ENCODE data around the gene DNAJB12.
"Not testable (repeated sequence)": the region's sequence is repeated elsewhere in the genome, so short reads cannot be mapped to it uniquely, and the experiment has no call there.

DNAJB12 gene

DNA sequence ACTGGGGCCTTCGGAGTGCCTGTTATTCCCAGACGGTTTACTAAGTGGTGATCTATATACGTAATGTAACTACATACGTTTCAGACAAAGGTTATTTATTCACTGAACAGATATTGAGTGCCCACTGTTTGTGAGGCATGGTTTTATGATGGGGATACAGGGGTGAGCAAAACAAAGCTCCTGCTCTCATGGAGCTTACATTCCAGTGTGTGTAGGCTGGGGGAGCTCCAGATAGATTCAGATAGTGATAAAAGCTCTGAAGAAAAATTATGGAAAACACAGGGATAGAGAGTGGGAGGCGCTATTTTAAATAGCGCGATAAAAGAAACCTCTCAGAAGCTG lies 466 bp upstream of the DNAJB12 start:
- DNase-seq (ENCODE audit: low read depth) = no peak
- H3K4me3 ChIP-seq (ENCODE audit: low read length) = peak overlapping the region; percentile 99
- TF ChIP-seq, protein P1, sequence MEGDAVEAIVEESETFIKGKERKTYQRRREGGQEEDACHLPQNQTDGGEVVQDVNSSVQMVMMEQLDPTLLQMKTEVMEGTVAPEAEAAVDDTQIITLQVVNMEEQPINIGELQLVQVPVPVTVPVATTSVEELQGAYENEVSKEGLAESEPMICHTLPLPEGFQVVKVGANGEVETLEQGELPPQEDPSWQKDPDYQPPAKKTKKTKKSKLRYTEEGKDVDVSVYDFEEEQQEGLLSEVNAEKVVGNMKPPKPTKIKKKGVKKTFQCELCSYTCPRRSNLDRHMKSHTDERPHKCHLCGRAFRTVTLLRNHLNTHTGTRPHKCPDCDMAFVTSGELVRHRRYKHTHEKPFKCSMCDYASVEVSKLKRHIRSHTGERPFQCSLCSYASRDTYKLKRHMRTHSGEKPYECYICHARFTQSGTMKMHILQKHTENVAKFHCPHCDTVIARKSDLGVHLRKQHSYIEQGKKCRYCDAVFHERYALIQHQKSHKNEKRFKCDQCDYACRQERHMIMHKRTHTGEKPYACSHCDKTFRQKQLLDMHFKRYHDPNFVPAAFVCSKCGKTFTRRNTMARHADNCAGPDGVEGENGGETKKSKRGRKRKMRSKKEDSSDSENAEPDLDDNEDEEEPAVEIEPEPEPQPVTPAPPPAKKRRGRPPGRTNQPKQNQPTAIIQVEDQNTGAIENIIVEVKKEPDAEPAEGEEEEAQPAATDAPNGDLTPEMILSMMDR (conservative IDR thresholded peaks at IDR 0.05; ENCODE audit: low read length) = no peak

- TF ChIP-seq, protein P1 (conservative IDR thresholded peaks at IDR 0.05; ENCODE audit: low read length) = no peak
- DNase-seq (ENCODE audit: low read depth) = peak; percentile 23
- peak overlapping the region; percentile 99 for H3K4me3 ChIP-seq (ENCODE audit: low read length)
Observed at GRCh38 chr10:72353965-72354355, 759 bp downstream of the DNAJB12 start.

DNA sequence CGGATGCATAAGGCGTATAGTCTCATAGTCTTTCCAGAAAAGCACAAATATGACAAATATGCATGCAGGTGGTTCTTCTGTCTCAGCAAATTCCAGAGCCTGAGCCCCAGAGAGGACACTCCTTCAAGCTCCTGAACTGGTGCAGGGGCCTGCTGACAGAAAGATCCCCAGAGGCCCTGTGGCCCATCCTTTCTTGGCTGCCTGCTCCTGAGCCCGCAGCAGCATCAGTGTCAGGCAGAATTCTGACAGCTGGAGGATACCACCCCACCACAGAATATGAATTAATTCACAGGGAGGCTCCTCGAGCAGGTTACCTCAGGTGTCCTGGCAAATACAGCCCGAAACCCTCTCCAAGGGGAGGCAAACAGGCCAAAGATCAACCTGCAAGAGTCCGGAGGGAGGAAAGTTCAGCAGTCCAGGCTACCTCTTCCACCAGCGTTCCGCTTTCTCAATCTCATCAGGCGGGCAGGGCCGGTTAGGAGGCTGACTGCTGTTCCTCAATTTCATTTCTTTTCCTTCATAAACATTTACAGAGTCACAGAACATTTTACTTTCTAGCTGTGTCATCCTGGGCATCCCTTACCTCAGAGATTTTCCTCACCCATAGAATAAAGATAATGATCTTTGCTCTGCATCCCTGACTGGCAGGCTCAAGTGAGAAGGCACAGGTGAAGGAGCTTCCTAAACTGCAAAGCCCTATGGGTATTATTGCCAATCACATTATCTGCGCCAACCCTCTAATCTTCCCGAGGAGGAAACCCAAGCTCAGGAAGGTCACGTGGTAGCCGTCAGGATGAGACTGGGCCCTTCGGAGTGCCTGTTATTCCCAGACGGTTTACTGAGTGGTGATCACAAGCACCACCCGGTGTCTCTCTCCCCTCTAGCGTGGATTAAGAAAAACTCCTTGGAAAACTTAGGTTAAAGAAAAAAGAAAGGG lies 1.4 kb downstream of the DNAJB12 start:
- DNase-seq (ENCODE audit: low read depth) = peak; percentile 37
- peak overlapping the region; percentile 99 for H3K4me3 ChIP-seq (ENCODE audit: low read length)
- TF ChIP-seq, protein P1 (conservative IDR thresholded peaks at IDR 0.05; ENCODE audit: low read length) = no peak

- DNase-seq (ENCODE audit: low read depth) = no peak
- H3K4me3 ChIP-seq (ENCODE audit: low read length) = no peak overlapping the region
- TF ChIP-seq, protein P1 (conservative IDR thresholded peaks at IDR 0.05; ENCODE audit: low read length) = no peak
Observed at GRCh38 chr10:72351479-72351878, 3.2 kb downstream of the DNAJB12 start.

DNA sequence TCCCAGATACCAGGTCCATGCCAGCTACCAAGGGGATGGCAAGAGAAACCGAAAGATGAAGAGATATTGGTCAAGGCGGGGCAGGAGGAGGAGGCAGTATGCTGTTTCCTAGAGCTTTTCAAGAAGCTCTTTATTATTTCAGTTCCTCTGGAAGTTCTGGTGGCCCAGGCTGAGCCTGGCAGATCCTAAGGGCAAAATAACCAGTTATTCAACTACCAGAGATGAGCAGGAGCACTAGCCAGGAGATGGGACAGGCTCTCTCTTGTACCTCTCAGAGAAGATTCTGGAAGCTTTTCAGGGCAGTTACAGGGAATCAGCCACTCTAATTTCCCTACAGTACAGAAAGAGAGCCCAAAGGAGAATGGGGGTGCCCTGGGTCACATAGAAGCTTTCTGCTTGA lies 5.3 kb downstream of the DNAJB12 start:
- DNase-seq (ENCODE audit: low read depth) = no peak
- TF ChIP-seq, protein P1 (conservative IDR thresholded peaks at IDR 0.05; ENCODE audit: low read length) = no peak
- H3K4me3 ChIP-seq (ENCODE audit: low read length) = no peak overlapping the region

DNA sequence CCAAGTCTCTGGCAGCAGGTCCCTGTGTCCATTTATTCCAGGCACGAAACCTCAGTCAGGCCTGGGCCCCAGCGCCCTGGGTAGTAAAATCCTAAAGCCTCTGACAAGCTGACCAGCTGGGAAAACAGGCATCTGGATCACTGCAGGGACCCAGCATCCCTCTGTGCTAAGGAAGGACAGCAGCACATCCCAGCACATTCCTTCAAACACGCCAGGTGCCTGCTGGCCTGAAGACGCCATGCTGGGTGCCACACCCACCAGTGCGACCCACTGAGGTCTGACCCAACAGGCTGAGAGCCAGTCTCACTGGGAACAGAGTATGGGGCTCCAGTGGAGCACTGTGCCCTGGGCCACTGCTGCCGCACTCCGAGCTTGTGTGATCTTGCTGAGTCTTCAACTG lies 6.4 kb downstream of the DNAJB12 start:
- DNase-seq (ENCODE audit: low read depth) = no peak
- H3K4me3 ChIP-seq (ENCODE audit: low read length) = no peak overlapping the region
- TF ChIP-seq, protein P1 (conservative IDR thresholded peaks at IDR 0.05; ENCODE audit: low read length) = no peak

DNA sequence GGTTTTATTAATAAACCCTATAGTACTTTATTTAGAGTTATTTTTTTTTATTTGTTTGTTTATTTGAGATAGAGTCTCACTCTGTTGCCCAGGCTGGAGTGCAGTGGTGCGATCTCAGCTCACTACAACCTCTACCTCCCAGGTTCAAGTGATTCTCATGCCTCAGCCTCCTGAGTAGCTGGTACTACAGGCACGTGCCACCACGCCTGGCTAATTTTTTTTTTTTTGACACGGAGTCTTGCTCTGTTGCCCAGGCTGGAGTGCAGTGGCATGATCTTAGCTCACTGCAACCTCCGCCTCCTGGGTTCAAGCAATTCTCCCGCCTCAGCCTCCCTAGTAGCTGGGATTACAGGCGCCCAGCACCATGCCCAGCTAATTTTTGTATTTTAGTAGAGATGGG lies 8.6 kb downstream of the DNAJB12 start:
- DNase-seq (ENCODE audit: low read depth) = not testable (repeated sequence)

More for the DNA sequence above, 8.6 kb downstream of the DNAJB12 start:
- not testable (repeated sequence) for H3K4me3 ChIP-seq (ENCODE audit: low read length)

Data from AG10803 (cell line).